Naive thymus-derived CD4-positive, alpha-beta T cell (primary cell): ENCODE results near the gene RADIL. TPM values are rescaled to one million over a fixed set of nuclear protein-coding genes. Genes with fewer than 3 reads are reported as not detected.
A peak's percentile ranks its signal among the peaks of the same experiment; 100 is the strongest.

Source experiments
- ATAC-seq: fragments of 150-1000 bp; cut with Tn5 transposase; 2 replicates; pipeline ENCODE4 v1.10.0; 2021; ENCODE audit warnings: mild to moderate bottlenecking, moderate library complexity
- CTCF ChIA-PET: fragments of 350-600 bp; sonication (Branson Sonifier 250); formaldehyde crosslinking; loops from one replicate; lab custom pipeline; 2021; ENCODE audit warnings: antibody characterized with exemption; lab: Charles Lee
- POLR2A ChIA-PET: fragments of 350-600 bp; sonication (Branson Sonifier 250); formaldehyde crosslinking; loops from one replicate; lab custom pipeline; 2021; ENCODE audit warnings: antibody characterized with exemption, inconsistent platforms; lab: Charles Lee
- DNase-seq, 9 donors: peaks; one replicate each; pipeline versions ENCODE4 v3.0.0 to v3.0.0-alpha.2; 2020 to 2022; ENCODE audit warnings: mixed read lengths in 1 of 9
- H3K27ac ChIP-seq: one replicate; pipeline ENCODE4 v1.7.0; 2013; ENCODE audit warnings: mild to moderate bottlenecking, low read depth, low read length, moderate library complexity
- H3K27me3 ChIP-seq, 2 donors: one replicate each; pipeline ENCODE4 v1.7.0; 2013; ENCODE audit warnings: low read length in 2 of 2, mild to moderate bottlenecking in 2 of 2, moderate library complexity in 2 of 2; ENCODE audit not compliant: control insufficient read depth in 2 of 2, insufficient read depth in 2 of 2
- H3K36me3 ChIP-seq, 3 experiments: 1 replicate in 2 of 3; 2 replicates in 1 of 3; pipeline ENCODE4 v1.7.0; 2013; ENCODE audit warnings: low read length in 3 of 3, mild to moderate bottlenecking in 3 of 3, moderate library complexity in 1 of 3; ENCODE audit not compliant: insufficient read depth in 3 of 3, control insufficient read depth in 2 of 3
- H3K4me1 ChIP-seq, 2 donors: one replicate each; pipeline ENCODE4 v1.7.0; 2013; ENCODE audit warnings: low read length in 2 of 2, mild to moderate bottlenecking in 2 of 2, moderate library complexity in 1 of 2; ENCODE audit not compliant: control insufficient read depth in 2 of 2, insufficient read depth in 2 of 2
- H3K4me3 ChIP-seq: 2 replicates; pipeline ENCODE4 v1.7.0; 2013; ENCODE audit warnings: mild to moderate bottlenecking, low read length
- H3K9me3 ChIP-seq, 3 experiments: 1 replicate in 2 of 3; 2 replicates in 1 of 3; pipeline ENCODE4 v1.7.0; 2013; ENCODE audit warnings: low read length in 3 of 3; ENCODE audit not compliant: control insufficient read depth in 2 of 3
- H3K27ac Mint-ChIP-seq, 9 donors: one replicate each; pipeline ENCODE4 v1.8.0; 2020 to 2022; ENCODE audit warnings: mixed read lengths in 9 of 9, mild to moderate bottlenecking in 8 of 9, moderate library complexity in 5 of 9, inconsistent platforms in 2 of 9
- H3K27me3 Mint-ChIP-seq, 5 donors: one replicate each; pipeline ENCODE4 v1.8.0; 2021 to 2022; ENCODE audit warnings: mixed read lengths in 5 of 5, mild to moderate bottlenecking in 1 of 5
- H3K36me3 Mint-ChIP-seq, 5 donors: one replicate each; pipeline ENCODE4 v1.8.0; 2020 to 2022; ENCODE audit warnings: mixed read lengths in 5 of 5, mild to moderate bottlenecking in 3 of 5, inconsistent platforms in 1 of 5
- H3K4me1 Mint-ChIP-seq, 7 donors: one replicate each; pipeline ENCODE4 v1.8.0; 2020 to 2022; ENCODE audit warnings: mixed read lengths in 7 of 7, mild to moderate bottlenecking in 3 of 7, inconsistent platforms in 1 of 7
- H3K4me3 Mint-ChIP-seq, 10 donors: one replicate each; pipeline ENCODE4 v1.8.0; 2020 to 2022; ENCODE audit warnings: mild to moderate bottlenecking in 10 of 10, mixed read lengths in 10 of 10, moderate library complexity in 6 of 10, inconsistent platforms in 2 of 10
- H3K9me3 Mint-ChIP-seq, 11 donors: one replicate each; pipeline ENCODE4 v1.8.0; 2020 to 2022; ENCODE audit warnings: mixed read lengths in 11 of 11, mild to moderate bottlenecking in 4 of 11, inconsistent platforms in 1 of 11, moderate library complexity in 1 of 11
- intact Hi-C, 2 donors: fragments of 100-400 bp; cut with micrococcal nuclease; formaldehyde crosslinking; loops; one replicate each; pipeline ENCODE4 v1.15.1; 2023
- polyA plus RNA-seq, 2 donors: library from polyadenylated mRNA; unstranded; fragments of 300-500 nt; fragmentation: Illumina TruSeq; gene quantifications; one replicate each; pipeline ENCODE4 v1.2.3, GENCODE V29; 2021
- total RNA-seq, 6 experiments: library from RNA in 5 of 6; stranded (reverse) in 5 of 6; gene quantifications; 1 replicate in 5 of 6; 2 replicates in 1 of 6; pipeline ENCODE4 v1.2.3 and lab custom pipeline; 2021 to 2026

The RADIL gene
- total and polyA plus RNA-seq, 7 experiments from 2014 or later, result 0.04 to 0.12 (median 0.08) TPM; not detected in 4

GRCh38 chr7:4771737-4772136 lies 111.8 kb downstream of the RADIL start:
- peaks cover 0 to 14% (median 0%) of the 10 kb centered on the region in 3 experiments for H3K36me3 ChIP-seq
- ATAC-seq, result no peak
- ChIA-PET CTCF (no interaction called here), POLR2A (no interaction called here)
- Mint-ChIP-seq H3K9me3 (no peaks in the 10 kb centered on the region), H3K4me3 (no peak overlapping the region), H3K36me3 (peaks cover 0 to 4% (median 0%) of the 10 kb centered on the region in 5 donors), H3K27me3 (no peaks in the 10 kb centered on the region), H3K4me1 (peaks cover 19 to 51% (median 32%) of the 10 kb centered on the region in 7 donors), H3K27ac (peak overlapping the region in 2 of 9 donors; percentile 12 to 49)
- no peak overlapping the region for H3K4me3 ChIP-seq
- no peaks in the 10 kb centered on the region for H3K27me3 ChIP-seq
- intact Hi-C loops, result no loop called here
- no peaks in the 10 kb centered on the region for H3K9me3 ChIP-seq
- H3K27ac ChIP-seq, result no peak overlapping the region
- H3K4me1 ChIP-seq, result peaks cover 16 to 17% of the 10 kb centered on the region in 2 donors
- no peak for DNase-seq

GRCh38 chr7:4770886-4771285 lies 112.6 kb downstream of the RADIL start:
- no peak for DNase-seq
- ATAC-seq, result no peak
- Histone ChIP-seq H3K27ac (no peak overlapping the region), H3K9me3 (no peaks in the 10 kb centered on the region), H3K36me3 (peaks cover 0 to 16% (median 0%) of the 10 kb centered on the region in 3 experiments), H3K27me3 (no peaks in the 10 kb centered on the region), H3K4me3 (no peak overlapping the region), H3K4me1 (peaks cover 9 to 11% of the 10 kb centered on the region in 2 donors)
- H3K4me1 Mint-ChIP-seq, result peaks cover 13 to 44% (median 26%) of the 10 kb centered on the region in 7 donors
- no peaks in the 10 kb centered on the region for H3K27me3 Mint-ChIP-seq
- ChIA-PET CTCF (interaction anchor here (0.6 kb wide), 1 partner anchor 130 kb away, joined by 5 read pairs; no protein-coding TSS in a partner anchor), POLR2A (no interaction called here)
- H3K36me3 Mint-ChIP-seq, result peaks cover 0 to 4% (median 0%) of the 10 kb centered on the region in 5 donors
- H3K9me3 Mint-ChIP-seq, result no peaks in the 10 kb centered on the region
- intact Hi-C loops, result no loop called here
- H3K27ac Mint-ChIP-seq, result peak overlapping the region in 3 of 9 donors; percentile 50 to 82 (median 71)
- H3K4me3 Mint-ChIP-seq, result peak overlapping the region in 1 of 10 donors; percentile 43

- Mint-ChIP-seq H3K36me3 (peaks cover 0 to 4% (median 0%) of the 10 kb centered on the region in 5 donors), H3K4me1 (peaks cover 13 to 34% (median 17%) of the 10 kb centered on the region in 7 donors), H3K4me3 (no peak overlapping the region), H3K27ac (peak overlapping the region in 7 of 9 donors; percentile 6 to 84 (median 53)), H3K9me3 (no peaks in the 10 kb centered on the region), H3K27me3 (no peaks in the 10 kb centered on the region)
- DNase-seq (no peak), ATAC-seq (no peak)
- ChIA-PET CTCF (no interaction called here), POLR2A (interaction anchor here (1.2 kb wide), 1 partner anchor 22 kb away, joined by 3 read pairs; no protein-coding TSS in a partner anchor)
- Histone ChIP-seq H3K27me3 (no peaks in the 10 kb centered on the region), H3K4me3 (no peak overlapping the region), H3K4me1 (peaks cover 8 to 9% of the 10 kb centered on the region in 2 donors), H3K36me3 (peaks cover 0 to 17% (median 0%) of the 10 kb centered on the region in 3 experiments), H3K9me3 (no peaks in the 10 kb centered on the region), H3K27ac (no peak overlapping the region)
- intact Hi-C loops, result no loop called here
These were observed 113.8 kb downstream of the RADIL start for GRCh38 chr7:4769761-4770160.

- H3K27ac Mint-ChIP-seq, result peak overlapping the region in 6 of 9 donors; percentile 6 to 63 (median 38)
- H3K36me3 ChIP-seq, result peaks cover 0 to 26% (median 0%) of the 10 kb centered on the region in 3 experiments
- H3K9me3 ChIP-seq, result no peaks in the 10 kb centered on the region
- no peaks in the 10 kb centered on the region for H3K4me1 ChIP-seq
- no peak overlapping the region for H3K27ac ChIP-seq
- peaks cover 4 to 25% (median 9%) of the 10 kb centered on the region in 7 donors for H3K4me1 Mint-ChIP-seq
- no peaks in the 10 kb centered on the region for H3K27me3 Mint-ChIP-seq
- ATAC-seq (no peak), DNase-seq (no peak)
- H3K9me3 Mint-ChIP-seq, result no peaks in the 10 kb centered on the region
- no peak overlapping the region for H3K4me3 ChIP-seq
- CTCF ChIA-PET, result no interaction called here
- H3K36me3 Mint-ChIP-seq, result peaks cover 0 to 4% (median 0%) of the 10 kb centered on the region in 5 donors
- intact Hi-C loops, result no loop called here
- no peak overlapping the region for H3K4me3 Mint-ChIP-seq
- POLR2A ChIA-PET, result interaction anchor here (1.2 kb wide), 1 partner anchor 21 kb away, joined by 3 read pairs; no protein-coding TSS in a partner anchor
- H3K27me3 ChIP-seq, result no peaks in the 10 kb centered on the region
These were observed 114.6 kb downstream of the RADIL start for GRCh38 chr7:4768597-4769569.

- Histone ChIP-seq H3K4me3 (no peak overlapping the region), H3K27ac (no peak overlapping the region), H3K9me3 (no peaks in the 10 kb centered on the region), H3K4me1 (no peaks in the 10 kb centered on the region), H3K36me3 (peaks cover 0 to 46% (median 0%) of the 10 kb centered on the region in 3 experiments), H3K27me3 (no peaks in the 10 kb centered on the region)
- ChIA-PET POLR2A (interaction anchor here (2.9 kb wide), 1 partner anchor 8 kb away, joined by 10 read pairs; the partner anchor contains the start of gene AP5Z1), CTCF (no interaction called here)
- Mint-ChIP-seq H3K4me3 (no peak overlapping the region), H3K27ac (peak overlapping the region in 1 of 9 donors; percentile 57), H3K9me3 (no peaks in the 10 kb centered on the region), H3K4me1 (peaks cover 0 to 13% (median 9%) of the 10 kb centered on the region in 7 donors), H3K27me3 (no peaks in the 10 kb centered on the region), H3K36me3 (peaks cover 0 to 15% (median 5%) of the 10 kb centered on the region in 5 donors)
- DNase-seq, result no peak
- intact Hi-C loops, result no loop called here
- ATAC-seq, result no peak
These were observed 116.6 kb downstream of the RADIL start for GRCh38 chr7:4766666-4767519.
